BLaER1 (cell line): ENCODE measurements around the gene PCSK5.
"Not testable (repeated sequence)": the region's sequence is repeated elsewhere in the genome, so short reads cannot be mapped to it uniquely, and the experiment has no call there.

Experiments
- H3K27ac ChIP-seq: shearing (Covaris generic); formaldehyde crosslinking; 2 replicates; pipeline ENCODE4 v1.8.1; 2022
- H3K27me3 ChIP-seq: shearing (Covaris generic); formaldehyde crosslinking; 2 replicates; pipeline ENCODE4 v1.8.1; 2022
- H3K36me3 ChIP-seq: shearing (Covaris generic); formaldehyde crosslinking; 2 replicates; pipeline ENCODE4 v1.8.1; 2022
- H3K4me1 ChIP-seq: shearing (Covaris generic); formaldehyde crosslinking; 2 replicates; pipeline ENCODE4 v1.8.1; 2022
- H3K4me2 ChIP-seq: shearing (Covaris generic); formaldehyde crosslinking; 2 replicates; pipeline ENCODE4 v1.8.1; 2022
- H3K4me3 ChIP-seq: shearing (Covaris generic); formaldehyde crosslinking; 2 replicates; pipeline ENCODE4 v1.8.1; 2022
- H3K9ac ChIP-seq: shearing (Covaris generic); formaldehyde crosslinking; 2 replicates; pipeline ENCODE4 v1.8.1; 2022
- H3K9me3 ChIP-seq: shearing (Covaris generic); formaldehyde crosslinking; 2 replicates; pipeline ENCODE4 v1.8.1; 2022
- H4K20me1 ChIP-seq: shearing (Covaris generic); formaldehyde crosslinking; 2 replicates; pipeline ENCODE4 v1.8.1; 2022
- Cebpa-rat ChIP-seq: shearing (Covaris generic); IDR thresholded peaks from 2 replicates; pipeline ENCODE4 v1.8.1; 2022

Gene PCSK5

GRCh38 chr9:76037587-76038225 is 147.2 kb downstream of the PCSK5 start:
- no peak overlapping the region for H3K4me3 ChIP-seq

GRCh38 chr9:76038431-76038830 is 148.0 kb downstream of the PCSK5 start:
- no peaks in the 10 kb centered on the region for H4K20me1 ChIP-seq
- TF ChIP-seq Cebpa-rat: no peak
- H3K27me3 ChIP-seq: no peaks in the 10 kb centered on the region
- H3K27ac ChIP-seq: no peak overlapping the region
- H3K4me3 ChIP-seq: no peak overlapping the region
- no peak overlapping the region for H3K9ac ChIP-seq
- no peaks in the 10 kb centered on the region for H3K36me3 ChIP-seq
- no peaks in the 10 kb centered on the region for H3K9me3 ChIP-seq
- H3K4me2 ChIP-seq: no peak overlapping the region
- H3K4me1 ChIP-seq: no peaks in the 10 kb centered on the region

More at GRCh38 chr9:76037587-76038225, 147.2 kb downstream of the PCSK5 start:
- Histone ChIP-seq H3K27ac (no peak overlapping the region), H4K20me1 (no peaks in the 10 kb centered on the region), H3K9ac (no peak overlapping the region), H3K9me3 (no peaks in the 10 kb centered on the region), H3K4me1 (no peaks in the 10 kb centered on the region), H3K4me2 (no peak overlapping the region), H3K27me3 (no peaks in the 10 kb centered on the region), H3K36me3 (no peaks in the 10 kb centered on the region)
- TF ChIP-seq Cebpa-rat: no peak

DNA sequence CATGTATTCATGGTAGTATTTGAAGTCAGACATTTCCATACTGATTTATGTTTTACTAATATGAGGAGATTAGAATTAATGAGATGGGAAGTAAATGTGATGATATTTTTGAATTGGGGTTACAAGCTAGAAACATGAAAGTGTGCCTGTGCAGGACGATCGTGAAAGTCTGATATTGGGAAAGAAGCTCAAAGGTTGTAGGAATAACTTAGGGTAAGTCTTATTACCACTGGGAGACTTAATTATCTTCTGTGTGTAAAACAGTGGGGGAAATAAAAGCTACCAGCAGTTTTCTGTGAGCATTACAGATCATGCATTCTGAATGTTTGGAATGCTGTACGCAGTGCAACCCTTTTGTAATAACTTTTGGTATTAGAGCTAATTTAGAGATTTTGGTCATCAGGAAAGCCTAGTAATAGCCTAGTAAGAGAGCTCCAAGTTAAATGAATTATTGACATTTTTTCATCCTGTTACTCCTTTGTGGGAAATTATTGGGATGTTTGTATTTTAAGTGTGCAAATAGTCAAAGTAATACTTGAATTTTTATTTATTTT is 153.9 kb downstream of the PCSK5 start:
- no peak overlapping the region for H3K4me3 ChIP-seq
- H4K20me1 ChIP-seq: no peaks in the 10 kb centered on the region
- no peak overlapping the region for H3K9ac ChIP-seq
- no peaks in the 10 kb centered on the region for H3K27me3 ChIP-seq
- H3K27ac ChIP-seq: no peak overlapping the region
- H3K36me3 ChIP-seq: no peaks in the 10 kb centered on the region
- no peak for TF ChIP-seq Cebpa-rat
- H3K4me1 ChIP-seq: no peaks in the 10 kb centered on the region
- no peaks in the 10 kb centered on the region for H3K9me3 ChIP-seq
- no peak overlapping the region for H3K4me2 ChIP-seq

DNA sequence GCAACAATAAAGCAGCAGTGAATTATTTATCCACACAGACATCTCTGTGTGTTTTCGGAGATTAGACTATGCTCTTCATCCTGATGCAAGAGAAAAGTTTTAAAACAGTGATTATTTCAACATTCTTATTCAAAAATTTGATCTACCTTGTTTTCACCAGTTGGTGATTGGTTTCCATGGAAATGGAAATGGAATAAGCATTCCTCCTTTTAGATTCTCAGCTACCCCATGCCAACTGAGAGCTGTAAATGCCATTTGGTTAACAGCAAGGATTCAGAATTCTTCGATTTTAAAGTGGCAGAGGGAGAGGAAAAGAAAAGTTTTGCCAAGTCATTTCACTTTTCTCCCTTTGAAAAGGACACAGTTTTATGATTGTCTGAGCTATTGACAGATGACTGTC is 154.7 kb downstream of the PCSK5 start:
- H3K27ac ChIP-seq: no peak overlapping the region
- no peak overlapping the region for H3K4me3 ChIP-seq
- H3K4me2 ChIP-seq: no peak overlapping the region
- H3K36me3 ChIP-seq: no peaks in the 10 kb centered on the region
- no peaks in the 10 kb centered on the region for H4K20me1 ChIP-seq
- H3K9ac ChIP-seq: no peak overlapping the region
- no peaks in the 10 kb centered on the region for H3K27me3 ChIP-seq
- no peaks in the 10 kb centered on the region for H3K9me3 ChIP-seq
- TF ChIP-seq Cebpa-rat: no peak
- H3K4me1 ChIP-seq: no peaks in the 10 kb centered on the region

GRCh38 chr9:76049341-76049740 is 158.9 kb downstream of the PCSK5 start:
- Histone ChIP-seq H3K9me3 (no peaks in the 10 kb centered on the region), H3K27ac (no peak overlapping the region), H3K36me3 (no peaks in the 10 kb centered on the region), H4K20me1 (no peaks in the 10 kb centered on the region), H3K4me3 (no peak overlapping the region), H3K9ac (no peak overlapping the region), H3K4me2 (no peak overlapping the region), H3K4me1 (no peaks in the 10 kb centered on the region), H3K27me3 (no peaks in the 10 kb centered on the region)
- TF ChIP-seq Cebpa-rat: no peak

- Histone ChIP-seq H3K9ac (no peak overlapping the region), H3K27me3 (no peaks in the 10 kb centered on the region), H3K27ac (no peak overlapping the region), H3K36me3 (no peaks in the 10 kb centered on the region), H3K4me1 (no peaks in the 10 kb centered on the region), H4K20me1 (no peaks in the 10 kb centered on the region), H3K9me3 (no peaks in the 10 kb centered on the region), H3K4me3 (no peak overlapping the region), H3K4me2 (no peak overlapping the region)
- TF ChIP-seq Cebpa-rat: no peak
These were observed 177.2 kb downstream of the PCSK5 start for GRCh38 chr9:76067696-76068095.

DNA sequence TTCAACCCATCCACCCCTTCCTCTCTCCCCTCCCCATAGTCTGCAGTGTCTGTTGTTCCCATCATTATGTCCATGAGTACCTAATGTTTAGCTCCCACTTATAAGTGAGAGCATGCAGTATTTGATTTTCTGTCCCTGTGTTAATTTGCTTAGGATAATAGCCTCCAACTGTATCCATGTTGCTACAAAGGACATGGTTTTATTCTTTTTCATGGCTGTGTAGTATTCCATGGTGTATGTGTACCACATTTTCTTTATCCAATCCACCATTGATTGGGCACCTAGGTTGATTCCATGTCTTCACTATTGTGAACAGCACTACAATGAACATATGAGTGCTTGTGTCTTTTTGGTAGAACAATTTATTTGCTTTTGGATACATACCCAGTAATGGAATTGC is 187.1 kb downstream of the PCSK5 start:
- Histone ChIP-seq H3K4me1 (no peaks in the 10 kb centered on the region), H3K9me3 (peaks cover 13% of the 10 kb centered on the region), H3K27me3 (no peaks in the 10 kb centered on the region), H3K9ac (no peak overlapping the region), H4K20me1 (no peaks in the 10 kb centered on the region), H3K27ac (no peak overlapping the region), H3K4me2 (no peak overlapping the region), H3K36me3 (no peaks in the 10 kb centered on the region), H3K4me3 (no peak overlapping the region)
- no peak for TF ChIP-seq Cebpa-rat

GRCh38 chr9:76081281-76081680 is 190.8 kb downstream of the PCSK5 start:
- not testable (repeated sequence) for H3K4me1 ChIP-seq, H3K36me3 ChIP-seq, H3K27me3 ChIP-seq, H3K4me2 ChIP-seq, H4K20me1 ChIP-seq, H3K27ac ChIP-seq, H3K9ac ChIP-seq, H3K4me3 ChIP-seq
- peaks cover 13% of the 10 kb centered on the region for H3K9me3 ChIP-seq

DNA sequence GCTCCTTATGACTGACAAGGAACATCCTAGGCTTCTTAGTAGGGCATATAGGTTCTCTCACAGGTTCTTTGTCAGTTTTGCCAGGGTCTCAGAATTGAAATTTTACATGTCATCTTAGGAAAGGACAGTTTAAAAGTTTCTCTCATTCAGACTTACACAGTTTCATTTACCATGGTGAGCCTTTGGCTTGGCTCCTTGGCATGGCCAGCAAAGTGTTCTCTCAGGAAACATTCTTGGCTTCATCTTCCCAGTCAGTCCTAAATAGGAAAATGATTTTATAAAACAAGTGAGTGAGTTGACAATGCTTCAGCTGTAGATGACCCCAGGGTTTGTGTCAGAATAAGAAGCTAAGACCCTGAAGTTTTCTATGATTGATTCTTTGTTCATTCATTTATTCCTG is 191.6 kb downstream of the PCSK5 start:
- H3K27ac ChIP-seq: no peak overlapping the region
- H3K4me3 ChIP-seq: no peak overlapping the region
- TF ChIP-seq Cebpa-rat: no peak
- no peak overlapping the region for H3K9ac ChIP-seq
- peaks cover 13% of the 10 kb centered on the region for H3K9me3 ChIP-seq
- no peaks in the 10 kb centered on the region for H3K36me3 ChIP-seq
- no peaks in the 10 kb centered on the region for H3K4me1 ChIP-seq
- no peaks in the 10 kb centered on the region for H3K27me3 ChIP-seq
- H4K20me1 ChIP-seq: no peaks in the 10 kb centered on the region
- no peak overlapping the region for H3K4me2 ChIP-seq

GRCh38 chr9:76085596-76085995 is 195.1 kb downstream of the PCSK5 start:
- Histone ChIP-seq H3K36me3 (no peaks in the 10 kb centered on the region), H4K20me1 (no peaks in the 10 kb centered on the region), H3K27me3 (no peaks in the 10 kb centered on the region), H3K9ac (no peak overlapping the region), H3K4me1 (no peaks in the 10 kb centered on the region), H3K9me3 (no peaks in the 10 kb centered on the region), H3K4me3 (no peak overlapping the region), H3K27ac (no peak overlapping the region), H3K4me2 (no peak overlapping the region)
- no peak for TF ChIP-seq Cebpa-rat

- TF ChIP-seq Cebpa-rat: no peak
These were observed 196.1 kb downstream of the PCSK5 start for GRCh38 chr9:76086539-76086938.

More at GRCh38 chr9:76086539-76086938, 196.1 kb downstream of the PCSK5 start:
- H4K20me1 ChIP-seq: no peaks in the 10 kb centered on the region
- no peaks in the 10 kb centered on the region for H3K9me3 ChIP-seq
- H3K9ac ChIP-seq: no peak overlapping the region
- no peak overlapping the region for H3K27ac ChIP-seq
- no peak overlapping the region for H3K4me3 ChIP-seq
- H3K27me3 ChIP-seq: no peaks in the 10 kb centered on the region
- no peak overlapping the region for H3K4me2 ChIP-seq
- no peaks in the 10 kb centered on the region for H3K4me1 ChIP-seq
- no peaks in the 10 kb centered on the region for H3K36me3 ChIP-seq
